ENCODE results near the gene PLAAT2.
"Not testable (repeated sequence)": the region's sequence is repeated elsewhere in the genome, so short reads cannot be mapped to it uniquely, and the experiment has no call there.

Gene PLAAT2

DNA sequence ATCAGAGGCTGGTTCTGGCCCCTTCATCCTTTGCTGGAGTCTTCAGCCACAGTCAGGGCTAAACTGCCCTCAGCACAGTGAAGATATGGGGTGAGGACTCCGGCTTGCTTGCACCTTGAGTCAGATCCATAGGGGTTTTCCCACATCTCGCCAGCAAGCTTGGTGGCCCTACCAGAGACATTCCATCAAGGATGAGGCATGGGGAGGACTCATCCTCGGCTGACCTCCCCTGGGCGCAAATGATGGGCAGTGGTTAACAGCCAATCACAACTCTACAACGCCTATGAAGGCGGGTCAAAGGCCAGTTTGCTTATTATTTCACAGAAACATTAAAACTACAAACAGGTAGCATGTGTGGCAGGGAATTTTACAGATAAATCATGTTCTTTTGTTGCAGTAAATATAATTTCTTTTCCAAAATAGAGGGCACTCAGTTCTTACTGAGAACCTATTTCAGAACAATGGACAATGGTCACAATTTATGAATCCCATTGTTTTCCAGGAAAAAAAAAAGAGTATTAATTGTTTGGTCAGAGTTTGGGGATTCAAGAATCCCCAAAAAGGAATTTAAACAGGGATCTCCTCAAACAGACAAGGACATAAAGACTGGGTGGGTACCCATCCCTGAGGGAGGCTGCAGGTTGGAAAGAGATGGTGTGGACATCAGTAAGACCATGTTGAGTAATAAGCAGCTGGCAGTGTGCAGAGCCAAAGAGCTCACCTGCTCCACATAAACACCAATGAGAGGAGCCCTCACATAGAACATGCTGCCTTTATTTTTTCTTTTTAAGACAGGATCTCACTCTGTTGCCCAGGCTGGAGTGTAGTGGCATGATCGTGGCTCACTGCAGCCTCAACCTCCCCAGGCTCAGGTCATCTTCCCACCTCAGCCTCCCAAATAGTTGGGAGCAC is 36.3 kb upstream of the PLAAT2 start:
- DNase-seq (ENCODE audit: insufficient read length) (no peak), FAIRE-seq (no peak)
- TF ChIP-seq TAF1 (IDR thresholded peaks at IDR 0.05; ENCODE audit: borderline replicate concordance, low read depth, low read length): no peak
- no peak for TF ChIP-seq POLR2AphosphoS5 (IDR thresholded peaks at IDR 0.05; ENCODE audit: low read depth, low read length)
- no peak for TF ChIP-seq POLR2A (IDR thresholded peaks at IDR 0.05; ENCODE audit: low read depth, low read length)

- DNase-seq (ENCODE audit: insufficient read length) (no peak), FAIRE-seq (no peak)
- TF ChIP-seq POLR2AphosphoS5 (IDR thresholded peaks at IDR 0.05; ENCODE audit: low read depth, low read length) (no peak), TAF1 (IDR thresholded peaks at IDR 0.05; ENCODE audit: borderline replicate concordance, low read depth, low read length) (no peak), POLR2A (IDR thresholded peaks at IDR 0.05; ENCODE audit: low read depth, low read length) (no peak)
Observed at GRCh38 chr11:63598556-63598955, 35.4 kb upstream of the PLAAT2 start.

DNA sequence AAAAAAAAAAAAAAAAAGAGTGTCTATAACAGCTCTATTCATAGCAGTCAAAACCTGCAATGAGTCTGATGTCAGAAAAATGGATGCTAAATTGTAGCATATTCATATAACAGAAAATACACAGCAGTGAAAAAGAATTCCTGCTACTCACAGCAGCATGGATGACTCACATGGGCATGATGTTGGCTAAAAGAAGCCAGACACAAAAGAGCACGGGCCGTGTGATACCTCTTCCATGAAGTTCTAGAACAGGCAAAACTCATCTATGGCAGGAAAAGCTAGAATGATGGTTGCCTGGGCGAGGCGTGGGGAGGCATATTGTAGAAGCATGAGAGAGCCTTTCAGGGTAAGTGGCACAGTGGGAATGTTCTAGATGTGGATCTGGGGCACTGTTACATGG is 32.1 kb upstream of the PLAAT2 start:
- FAIRE-seq: no peak
- DNase-seq (ENCODE audit: insufficient read length): no peak
- no peak for TF ChIP-seq POLR2AphosphoS5 (IDR thresholded peaks at IDR 0.05; ENCODE audit: low read depth, low read length)
- TF ChIP-seq TAF1 (IDR thresholded peaks at IDR 0.05; ENCODE audit: borderline replicate concordance, low read depth, low read length): no peak
- no peak for TF ChIP-seq POLR2A (IDR thresholded peaks at IDR 0.05; ENCODE audit: low read depth, low read length)

DNA sequence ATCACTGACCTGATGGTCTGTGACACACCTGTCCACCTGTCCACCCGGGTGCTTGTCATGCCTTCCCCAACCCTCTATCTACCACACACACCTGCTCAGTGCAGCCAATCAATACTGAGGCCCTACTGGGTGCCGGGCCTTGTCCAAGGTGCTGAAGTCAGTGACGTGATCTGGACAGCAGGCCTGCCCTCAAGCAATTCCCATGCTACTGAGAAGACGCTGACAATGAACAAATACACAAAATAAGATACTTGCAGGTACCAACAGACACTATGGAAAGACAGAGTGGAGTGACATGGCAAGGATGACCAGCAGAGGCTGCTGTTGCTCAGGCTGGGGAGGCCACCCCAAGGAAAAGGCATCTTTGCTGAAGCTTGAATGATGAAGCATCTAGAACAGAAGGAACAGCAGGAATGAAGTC is 29.8 kb upstream of the PLAAT2 start:
- TF ChIP-seq POLR2A (IDR thresholded peaks at IDR 0.05; ENCODE audit: low read depth, low read length) (no peak), POLR2AphosphoS5 (IDR thresholded peaks at IDR 0.05; ENCODE audit: low read depth, low read length) (no peak), TAF1 (IDR thresholded peaks at IDR 0.05; ENCODE audit: borderline replicate concordance, low read depth, low read length) (no peak)
- DNase-seq (ENCODE audit: insufficient read length): no peak
- FAIRE-seq: no peak

DNA sequence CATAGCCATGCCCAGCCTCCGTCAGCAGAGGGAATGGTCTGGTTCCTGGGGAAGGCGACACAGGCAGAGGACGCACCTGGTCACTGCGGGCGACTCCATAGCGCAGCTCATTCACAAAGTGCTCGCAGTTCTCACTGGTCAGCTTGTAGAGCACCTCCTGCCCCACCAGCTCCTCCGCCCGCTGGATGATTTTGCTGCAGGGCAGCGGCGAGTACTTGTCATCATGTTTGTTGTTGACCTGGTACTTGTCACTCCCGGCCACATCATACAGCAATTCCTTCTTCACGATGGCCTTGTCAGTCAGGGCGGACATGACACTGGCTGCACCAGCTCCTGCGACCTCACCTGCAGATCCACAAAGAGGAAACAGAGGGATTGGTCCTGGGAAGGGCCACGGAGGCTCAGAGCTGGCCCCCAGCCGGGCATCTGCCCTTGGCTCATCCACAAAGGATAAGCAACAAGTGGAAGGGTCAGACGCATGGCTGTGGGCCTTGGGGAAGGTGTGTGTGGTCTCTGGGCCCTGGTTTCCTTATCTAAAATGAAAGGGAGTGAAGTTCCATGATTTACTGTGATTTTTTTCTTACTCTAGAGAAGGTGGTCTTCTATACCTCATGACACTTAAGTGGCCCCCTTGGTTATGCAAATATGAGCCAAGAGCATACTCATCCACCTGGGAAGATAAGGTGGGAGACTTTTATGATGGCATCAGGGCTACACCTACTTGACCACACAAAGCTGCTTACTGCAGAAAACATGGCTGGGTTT is 27.0 kb upstream of the PLAAT2 start:
- FAIRE-seq (no peak), DNase-seq (ENCODE audit: insufficient read length) (no peak)
- no peak for TF ChIP-seq POLR2A (IDR thresholded peaks at IDR 0.05; ENCODE audit: low read depth, low read length)
- TF ChIP-seq TAF1 (IDR thresholded peaks at IDR 0.05; ENCODE audit: borderline replicate concordance, low read depth, low read length): no peak
- no peak for TF ChIP-seq POLR2AphosphoS5 (IDR thresholded peaks at IDR 0.05; ENCODE audit: low read depth, low read length)

GRCh38 chr11:63589000-63589399 is 25.8 kb upstream of the PLAAT2 start:
- no peak for TF ChIP-seq POLR2A (IDR thresholded peaks at IDR 0.05; ENCODE audit: low read depth, low read length)
- no peak for TF ChIP-seq POLR2AphosphoS5 (IDR thresholded peaks at IDR 0.05; ENCODE audit: low read depth, low read length)
- no peak for TF ChIP-seq TAF1 (IDR thresholded peaks at IDR 0.05; ENCODE audit: borderline replicate concordance, low read depth, low read length)
- DNase-seq (ENCODE audit: insufficient read length) (no peak), FAIRE-seq (no peak)

DNA sequence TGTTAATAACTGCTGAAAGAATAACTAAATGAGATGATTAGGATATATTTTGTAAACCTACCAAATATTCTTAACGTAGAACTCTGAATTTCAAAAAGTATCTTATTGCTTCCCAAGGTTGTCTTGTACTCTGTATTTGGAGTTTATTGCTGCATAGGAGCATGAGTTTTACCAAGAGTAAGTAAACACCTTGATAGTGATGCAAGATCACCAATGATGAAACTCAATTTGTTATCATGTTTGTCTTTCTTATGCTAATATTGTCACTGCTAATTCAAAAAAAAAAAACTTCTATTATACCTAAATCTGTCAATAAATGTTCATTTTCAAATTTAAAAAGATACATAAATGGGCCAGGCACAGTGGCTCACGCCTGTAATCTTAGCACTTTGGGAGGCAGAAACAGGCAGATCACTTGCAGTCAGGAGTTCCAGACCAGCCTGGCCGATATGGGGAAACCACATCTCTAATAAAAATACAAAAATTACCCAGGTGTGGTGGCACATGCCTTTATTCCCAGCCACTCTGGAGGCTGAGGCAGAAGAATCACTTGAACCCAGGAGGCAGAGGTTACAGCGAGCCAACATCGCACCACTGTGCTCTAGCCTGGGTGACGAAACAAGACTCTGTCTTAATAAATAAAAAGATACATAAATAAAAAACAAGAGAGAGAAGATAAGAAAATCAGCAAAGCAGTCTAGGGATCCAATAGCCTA is 23.4 kb upstream of the PLAAT2 start:
- TF ChIP-seq POLR2AphosphoS5 (IDR thresholded peaks at IDR 0.05; ENCODE audit: low read depth, low read length): no peak
- TF ChIP-seq POLR2A (IDR thresholded peaks at IDR 0.05; ENCODE audit: low read depth, low read length): no peak
- no peak for TF ChIP-seq TAF1 (IDR thresholded peaks at IDR 0.05; ENCODE audit: borderline replicate concordance, low read depth, low read length)
- DNase-seq (ENCODE audit: insufficient read length) (no peak), FAIRE-seq (no peak)

DNA sequence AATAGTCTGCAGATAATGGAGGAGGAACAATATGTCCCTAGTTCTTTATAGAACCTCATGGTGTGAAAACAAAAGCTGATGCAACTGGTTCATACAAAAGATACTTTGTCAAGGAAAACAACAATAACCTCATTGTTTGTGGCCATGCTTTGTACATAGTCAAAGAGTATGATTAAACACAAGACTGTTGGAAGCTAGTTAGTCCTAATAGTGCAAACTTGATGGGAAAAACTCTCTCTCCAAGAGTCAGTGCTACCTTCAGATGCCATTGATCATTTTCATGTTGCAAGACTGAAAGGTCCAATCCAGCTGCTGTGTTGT is 20.1 kb upstream of the PLAAT2 start:
- FAIRE-seq (no peak), DNase-seq (ENCODE audit: insufficient read length) (no peak)
- TF ChIP-seq TAF1 (IDR thresholded peaks at IDR 0.05; ENCODE audit: borderline replicate concordance, low read depth, low read length) (no peak), POLR2A (IDR thresholded peaks at IDR 0.05; ENCODE audit: low read depth, low read length) (no peak), POLR2AphosphoS5 (IDR thresholded peaks at IDR 0.05; ENCODE audit: low read depth, low read length) (no peak)

DNA sequence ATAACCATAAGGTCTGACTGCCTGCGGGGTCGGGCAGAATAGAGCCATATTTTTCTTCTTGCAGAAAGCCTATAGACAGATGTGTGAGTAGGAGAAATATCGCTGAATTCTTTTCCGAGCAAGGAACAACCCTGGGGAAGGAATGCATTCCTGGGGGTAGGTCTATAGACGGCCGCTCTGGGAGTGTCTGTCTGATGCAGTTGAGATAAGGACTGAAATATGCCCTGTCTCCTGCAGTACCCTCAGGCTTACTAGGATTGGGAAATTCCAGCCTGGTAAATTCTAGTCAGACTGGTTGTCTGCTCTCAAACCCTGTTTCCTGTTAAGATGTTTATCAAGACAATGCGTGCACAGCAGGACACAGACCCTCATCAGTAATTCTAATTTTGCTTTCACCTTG is 18.0 kb upstream of the PLAAT2 start:
- not testable (repeated sequence) for FAIRE-seq; DNase-seq (ENCODE audit: insufficient read length)

DNA sequence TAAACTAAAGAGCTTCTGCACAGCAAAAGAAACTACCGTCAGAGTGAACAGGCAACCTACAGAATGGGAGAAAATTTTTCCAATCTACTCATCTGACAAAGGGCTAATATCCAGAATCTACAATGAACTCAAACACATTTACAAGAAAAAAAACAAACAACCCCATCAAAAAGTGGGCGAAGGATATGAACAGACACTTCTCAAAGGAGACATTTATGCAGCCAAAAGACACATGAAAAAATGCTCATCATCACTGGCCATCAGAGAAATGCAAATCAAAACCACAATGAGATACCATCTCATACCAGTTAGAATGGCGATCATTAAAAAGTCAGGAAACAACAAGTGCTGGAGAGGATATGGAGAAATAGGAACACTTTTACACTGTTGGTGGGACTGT is 15.7 kb upstream of the PLAAT2 start:
- not testable (repeated sequence) for DNase-seq (ENCODE audit: insufficient read length); FAIRE-seq

DNA sequence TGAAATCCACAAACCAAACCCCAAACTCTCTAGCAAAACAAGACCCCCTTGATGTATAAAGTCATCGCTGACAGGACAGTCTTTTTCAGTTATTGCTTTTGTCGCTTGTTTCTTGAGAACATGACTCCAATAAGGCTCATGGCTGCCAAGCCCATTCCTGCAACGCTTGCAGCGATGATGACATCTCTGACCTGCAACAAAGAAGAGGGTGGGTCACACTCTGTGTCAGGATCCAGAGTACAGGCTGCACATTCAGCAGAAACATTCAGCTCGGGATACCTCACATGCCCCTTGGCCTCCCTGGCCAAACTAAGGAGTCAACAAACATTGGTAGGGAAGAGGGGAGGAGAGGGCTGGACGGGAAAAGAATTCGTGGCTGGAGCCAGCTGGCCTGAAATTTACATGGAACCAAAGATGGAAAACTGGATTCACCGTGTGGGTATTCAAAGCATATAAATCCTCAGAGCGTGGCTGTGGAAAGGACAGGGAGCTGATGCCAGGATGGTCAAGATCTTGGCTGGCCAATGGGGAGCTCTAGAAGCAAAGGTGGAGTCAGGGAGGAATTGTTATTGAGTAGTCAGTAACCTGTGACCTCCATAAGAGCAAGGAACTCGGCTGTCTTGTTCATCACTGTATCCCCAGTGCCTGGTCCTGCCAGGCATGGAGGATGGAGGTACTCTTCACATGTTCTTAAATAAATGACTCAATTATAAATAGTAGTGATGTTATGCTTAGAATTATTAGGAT is 11.8 kb upstream of the PLAAT2 start:
- DNase-seq (ENCODE audit: insufficient read length) (no peak), FAIRE-seq (peak; percentile 74)
- no peak for TF ChIP-seq POLR2A (IDR thresholded peaks at IDR 0.05; ENCODE audit: low read depth, low read length)
- no peak for TF ChIP-seq POLR2AphosphoS5 (IDR thresholded peaks at IDR 0.05; ENCODE audit: low read depth, low read length)
- TF ChIP-seq TAF1 (IDR thresholded peaks at IDR 0.05; ENCODE audit: borderline replicate concordance, low read depth, low read length): no peak

Measured in GM12892 (cell line).